Body of pancreas (tissue), 4 donors: ENCODE data around the gene RFC5.

Experiments
- POLR2A ChIP-seq, 3 donors: fragments of 450-650 bp; IDR thresholded peaks; one replicate each; pipeline ENCODE4 v1.6.1; 2016; ENCODE audit warnings: antibody characterized with exemption in 3 of 3, mild to moderate bottlenecking in 2 of 3
- TF ChIP-seq, protein P1 (sequence below), 7 experiments: fragments of 450-650 bp in 4 of 7; fragments of 200-600 bp in 3 of 7; sonication (generic) in 3 of 7; IDR thresholded peaks; one replicate each; pipeline ENCODE4 v1.5.1; 2016 to 2019; ENCODE audit warnings: antibody characterized with exemption in 7 of 7

DNA sequence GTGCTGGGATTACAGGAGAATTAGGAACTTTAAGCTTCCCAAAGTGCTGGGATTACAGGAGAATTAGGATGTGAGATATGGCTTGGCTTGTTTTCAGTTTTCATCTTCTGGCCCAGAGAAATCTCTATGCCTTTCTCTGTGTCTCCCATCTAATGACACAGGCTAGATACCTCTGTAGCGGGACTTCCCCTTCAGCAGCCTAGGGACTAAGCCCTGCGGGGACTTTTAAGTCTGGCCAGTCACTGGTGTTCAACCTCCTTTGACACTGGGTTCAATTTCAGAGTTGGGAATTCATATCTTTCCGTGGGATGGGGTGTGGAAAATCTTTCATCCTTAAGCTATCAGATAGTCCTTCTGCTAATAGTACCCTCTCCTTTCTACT lies 6.2 kb downstream of the RFC5 start:
- TF ChIP-seq POLR2A (IDR thresholded peaks at IDR 0.05) = no peak
- TF ChIP-seq, protein P1, sequence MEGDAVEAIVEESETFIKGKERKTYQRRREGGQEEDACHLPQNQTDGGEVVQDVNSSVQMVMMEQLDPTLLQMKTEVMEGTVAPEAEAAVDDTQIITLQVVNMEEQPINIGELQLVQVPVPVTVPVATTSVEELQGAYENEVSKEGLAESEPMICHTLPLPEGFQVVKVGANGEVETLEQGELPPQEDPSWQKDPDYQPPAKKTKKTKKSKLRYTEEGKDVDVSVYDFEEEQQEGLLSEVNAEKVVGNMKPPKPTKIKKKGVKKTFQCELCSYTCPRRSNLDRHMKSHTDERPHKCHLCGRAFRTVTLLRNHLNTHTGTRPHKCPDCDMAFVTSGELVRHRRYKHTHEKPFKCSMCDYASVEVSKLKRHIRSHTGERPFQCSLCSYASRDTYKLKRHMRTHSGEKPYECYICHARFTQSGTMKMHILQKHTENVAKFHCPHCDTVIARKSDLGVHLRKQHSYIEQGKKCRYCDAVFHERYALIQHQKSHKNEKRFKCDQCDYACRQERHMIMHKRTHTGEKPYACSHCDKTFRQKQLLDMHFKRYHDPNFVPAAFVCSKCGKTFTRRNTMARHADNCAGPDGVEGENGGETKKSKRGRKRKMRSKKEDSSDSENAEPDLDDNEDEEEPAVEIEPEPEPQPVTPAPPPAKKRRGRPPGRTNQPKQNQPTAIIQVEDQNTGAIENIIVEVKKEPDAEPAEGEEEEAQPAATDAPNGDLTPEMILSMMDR (IDR thresholded peaks at IDR 0.05) = no peak
